GM19468 (cell line): ENCODE data around the gene MRM3.
"Not testable (repeated sequence)": the region's sequence is repeated elsewhere in the genome, so short reads cannot be mapped to it uniquely, and the experiment has no call there.

ENCODE experiments used
- ATAC-seq: cut with Tn5 transposase; IDR thresholded peaks from one replicate; pipeline ENCODE4 v1.9.1; 2021; ENCODE audit warnings: mild to moderate bottlenecking, moderate library complexity, moderate number of reproducible peaks; ENCODE audit not compliant: unreplicated experiment; ENCODE audit errors: extremely low read depth

Gene MRM3

DNA sequence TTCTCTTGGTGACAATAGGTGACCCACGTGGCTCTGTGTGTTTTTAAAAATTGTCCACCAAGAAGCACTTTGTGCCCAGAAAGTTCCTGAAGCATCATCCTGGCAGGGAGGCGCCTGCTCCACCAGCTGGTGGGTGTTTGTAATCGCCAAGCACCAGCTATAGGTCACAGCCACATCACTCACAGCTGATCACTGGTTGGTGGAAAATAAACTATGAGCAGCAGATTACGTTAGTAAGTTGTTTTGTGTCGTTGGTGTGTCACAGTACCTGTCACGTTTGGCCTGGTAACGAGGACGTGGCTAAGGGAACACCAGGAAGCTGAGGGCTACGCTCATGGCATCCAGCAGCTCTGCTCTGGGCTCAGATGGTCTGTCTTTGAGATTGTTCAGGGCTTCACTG lies 10.1 kb downstream of the MRM3 start:
- no peak for ATAC-seq

DNA sequence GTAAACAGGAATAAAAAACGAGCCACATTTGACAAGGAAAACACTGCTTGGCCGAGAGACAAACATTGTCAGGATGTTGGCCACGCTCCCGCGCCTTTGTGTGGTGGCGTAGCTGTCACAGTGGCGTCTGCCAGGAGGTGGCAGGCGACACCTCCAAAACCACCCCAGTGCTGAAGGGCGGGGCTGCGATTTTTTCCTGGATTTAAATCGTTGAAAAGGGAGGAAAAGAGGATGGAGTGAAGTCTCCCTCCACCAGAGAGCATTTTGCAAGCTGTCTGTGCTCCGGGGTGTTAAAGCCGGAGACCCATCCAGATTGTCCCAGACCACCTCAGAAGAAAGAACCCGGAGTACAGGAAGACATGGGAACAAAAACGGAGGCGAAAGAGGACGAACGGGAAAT lies 12.7 kb downstream of the MRM3 start:
- ATAC-seq, result no peak

DNA sequence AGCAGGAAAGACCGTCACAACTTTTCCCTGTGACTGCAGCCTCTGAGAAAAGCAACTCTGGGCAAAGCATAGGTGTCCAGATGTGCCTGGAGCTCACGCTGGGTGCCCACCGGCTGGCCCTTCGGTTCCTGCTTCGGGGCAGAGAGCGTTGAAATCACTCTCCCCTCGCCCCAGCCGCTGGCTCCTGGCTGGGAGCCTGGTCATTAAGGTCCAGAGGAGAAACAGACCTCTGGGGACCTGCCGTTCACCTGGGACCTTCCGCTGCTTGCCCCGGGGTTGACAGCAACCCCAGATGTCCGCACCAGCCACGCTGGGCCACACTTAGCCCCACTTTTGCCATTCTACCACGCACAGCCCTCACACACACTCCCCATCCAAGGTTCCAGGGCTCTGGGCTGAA lies 13.1 kb downstream of the MRM3 start:
- ATAC-seq, result no peak

DNA sequence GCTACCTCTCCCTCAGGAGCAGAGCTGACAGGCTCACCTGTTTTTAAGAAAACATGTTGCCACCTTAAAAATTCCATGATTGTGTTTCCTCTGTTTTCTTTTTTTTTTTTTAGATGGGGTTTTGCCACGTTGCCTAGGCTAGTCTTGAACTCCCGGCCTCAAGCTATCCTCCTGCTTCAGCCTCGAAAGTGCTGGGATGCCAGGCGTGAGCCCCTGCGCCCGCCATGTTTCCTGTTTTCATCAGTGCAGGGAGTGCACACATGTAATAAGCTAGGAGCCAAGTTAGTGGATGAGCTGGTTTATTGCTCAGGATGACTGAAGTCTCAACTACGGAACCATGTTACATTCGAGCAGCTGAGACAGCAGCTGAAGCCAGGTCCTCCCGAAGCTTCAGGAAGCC lies 13.6 kb downstream of the MRM3 start:
- no peak for ATAC-seq

DNA sequence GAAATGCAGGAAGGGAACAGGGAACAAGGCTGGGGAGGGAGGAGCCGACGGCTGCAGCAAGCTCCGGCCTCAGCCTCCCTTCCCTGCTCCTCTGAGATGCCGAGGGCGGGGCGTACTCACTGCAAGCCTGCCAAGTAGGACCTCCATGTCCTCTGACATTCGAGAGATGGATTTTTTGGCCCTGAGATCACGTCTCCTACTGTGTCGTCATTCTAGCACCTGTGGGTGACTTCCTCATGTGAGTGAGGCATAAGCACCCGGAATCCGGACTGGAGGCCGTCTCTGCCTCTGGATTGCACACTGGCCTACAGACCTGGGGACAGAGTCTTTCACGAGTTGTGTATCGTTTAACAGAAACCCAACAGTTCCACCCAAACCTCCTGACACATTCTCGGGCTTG lies 14.5 kb downstream of the MRM3 start:
- ATAC-seq, result no peak

GRCh38 chr17:797236-797840 lies 15.2 kb downstream of the MRM3 start:
- ATAC-seq, result no peak

- ATAC-seq, result no peak
Observed at GRCh38 chr17:798246-798645, 16.1 kb downstream of the MRM3 start.

- no peak for ATAC-seq
Observed at GRCh38 chr17:799261-799660, 17.1 kb downstream of the MRM3 start.

DNA sequence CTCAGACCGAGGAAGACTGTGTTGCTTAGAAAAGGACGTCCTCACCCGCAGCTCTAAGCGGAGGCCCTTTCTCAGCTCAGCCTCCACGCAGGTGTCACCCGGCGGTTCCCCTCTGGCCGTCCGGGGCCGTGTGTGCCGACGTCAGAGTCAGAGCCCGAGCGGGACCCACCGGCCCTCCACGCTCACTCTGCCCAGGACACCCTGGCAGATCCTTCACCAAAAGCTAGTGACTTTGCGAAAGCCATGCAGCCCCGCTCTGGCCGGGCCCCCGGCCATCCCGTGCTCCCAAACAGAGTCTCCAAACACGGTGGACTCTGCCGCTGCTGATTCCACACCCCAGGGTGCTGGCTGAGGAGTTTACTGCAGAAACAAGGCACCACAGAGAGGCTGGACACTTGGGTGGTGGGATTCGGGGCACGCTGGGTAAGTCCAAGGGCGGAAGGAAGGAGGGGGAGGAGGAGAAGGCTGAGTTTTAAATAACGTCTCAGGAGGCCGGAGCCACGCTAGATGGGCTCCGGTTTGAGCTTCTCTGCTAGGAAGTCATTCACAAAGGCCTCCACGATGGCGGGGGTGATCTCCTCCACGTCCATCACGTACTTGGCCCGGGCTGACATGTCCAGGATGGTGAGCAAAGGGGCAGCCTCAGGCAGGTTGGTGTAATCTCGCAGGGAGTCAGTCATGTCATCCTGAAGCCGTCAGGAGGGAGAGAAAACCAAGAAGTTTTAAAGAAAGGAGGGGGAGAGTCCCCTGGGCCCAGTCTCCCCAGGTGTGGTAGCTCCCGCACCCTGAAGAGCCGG lies 18.5 kb downstream of the MRM3 start:
- ATAC-seq, result no peak

DNA sequence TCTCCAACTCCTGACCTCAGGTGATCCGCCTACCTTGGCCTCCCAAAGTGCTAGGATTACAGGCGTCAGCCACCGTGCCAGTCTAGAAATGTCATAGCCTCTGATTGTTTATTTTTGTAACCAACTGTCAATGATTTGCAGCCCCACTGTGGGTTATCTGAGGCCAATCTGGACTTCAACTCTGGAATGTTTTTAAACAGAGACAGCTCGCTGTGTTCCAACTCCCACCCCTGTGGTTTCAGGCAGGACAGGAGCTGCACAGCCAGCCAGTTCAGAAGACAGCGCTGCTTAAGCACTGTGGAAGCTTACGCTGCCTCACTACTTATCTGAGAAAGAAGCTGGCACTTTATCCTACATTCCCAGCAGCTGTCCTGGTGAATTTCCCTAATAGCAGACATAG lies 19.5 kb downstream of the MRM3 start:
- ATAC-seq, result no peak

DNA sequence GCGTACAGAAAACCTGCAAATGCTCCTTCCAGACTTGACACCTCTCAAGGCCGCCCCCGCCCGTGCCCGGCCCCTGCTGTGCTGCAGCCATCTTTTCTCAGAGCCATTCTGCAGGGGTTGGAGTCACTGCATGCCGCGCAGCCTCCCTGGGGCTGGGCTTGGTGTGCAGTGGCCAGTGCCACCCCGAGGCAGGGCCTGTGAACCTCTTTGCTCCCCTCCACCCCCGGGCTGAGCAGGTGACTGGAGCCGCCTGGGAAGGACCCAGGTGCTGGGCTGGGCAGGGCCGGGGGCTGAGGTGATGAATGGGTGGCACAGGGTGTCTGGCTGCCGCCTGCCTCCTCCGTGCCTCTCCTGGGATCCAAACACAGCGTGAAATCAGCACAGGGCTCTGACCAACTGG lies 20.3 kb downstream of the MRM3 start:
- no peak for ATAC-seq

GRCh38 chr17:802901-803881 lies 21.0 kb downstream of the MRM3 start:
- no peak for ATAC-seq

GRCh38 chr17:804541-805435 lies 22.6 kb downstream of the MRM3 start:
- ATAC-seq, result no peak

DNA sequence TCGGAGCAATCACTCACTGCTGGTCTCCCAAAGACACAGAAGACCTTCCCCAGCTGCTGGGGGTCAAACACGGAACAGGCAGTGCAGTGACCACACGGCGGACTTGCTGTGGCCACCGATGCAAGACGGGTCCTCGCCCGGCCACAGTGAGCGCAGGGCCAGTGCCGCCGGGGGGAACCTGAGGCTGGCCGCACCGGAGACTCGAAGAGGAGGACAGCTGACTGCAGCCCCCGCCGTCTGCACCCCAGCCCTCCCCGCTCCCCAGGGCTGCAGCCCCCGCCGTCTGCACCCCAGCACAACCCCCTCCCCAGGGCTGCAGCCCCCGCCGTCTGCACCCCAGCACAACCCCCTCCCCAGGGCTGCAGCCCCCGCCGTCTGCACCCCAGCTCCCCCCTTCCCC lies 23.7 kb downstream of the MRM3 start:
- ATAC-seq, result not testable (repeated sequence)

DNA sequence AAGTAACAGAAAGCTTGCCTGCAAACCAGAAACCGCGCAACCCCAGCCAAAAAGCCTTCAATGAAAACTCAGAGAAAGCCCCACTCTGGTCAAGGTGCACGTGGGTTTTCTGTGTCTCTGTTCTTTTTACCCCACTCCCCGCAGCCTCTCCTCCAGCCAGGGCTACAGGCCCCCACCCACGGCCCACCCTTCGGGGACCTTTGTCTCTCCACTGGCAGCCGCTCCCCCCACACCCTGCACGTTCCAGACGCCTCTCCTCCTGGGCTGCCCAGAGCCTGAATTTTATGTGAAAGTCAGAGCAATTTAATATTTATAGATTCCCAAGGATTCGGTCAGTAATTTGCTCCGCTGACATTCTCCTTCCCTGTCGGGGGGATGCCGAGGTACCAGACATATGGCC lies 24.2 kb downstream of the MRM3 start:
- ATAC-seq, result no peak

GRCh38 chr17:806781-807522 lies 24.8 kb downstream of the MRM3 start:
- ATAC-seq, result no peak

DNA sequence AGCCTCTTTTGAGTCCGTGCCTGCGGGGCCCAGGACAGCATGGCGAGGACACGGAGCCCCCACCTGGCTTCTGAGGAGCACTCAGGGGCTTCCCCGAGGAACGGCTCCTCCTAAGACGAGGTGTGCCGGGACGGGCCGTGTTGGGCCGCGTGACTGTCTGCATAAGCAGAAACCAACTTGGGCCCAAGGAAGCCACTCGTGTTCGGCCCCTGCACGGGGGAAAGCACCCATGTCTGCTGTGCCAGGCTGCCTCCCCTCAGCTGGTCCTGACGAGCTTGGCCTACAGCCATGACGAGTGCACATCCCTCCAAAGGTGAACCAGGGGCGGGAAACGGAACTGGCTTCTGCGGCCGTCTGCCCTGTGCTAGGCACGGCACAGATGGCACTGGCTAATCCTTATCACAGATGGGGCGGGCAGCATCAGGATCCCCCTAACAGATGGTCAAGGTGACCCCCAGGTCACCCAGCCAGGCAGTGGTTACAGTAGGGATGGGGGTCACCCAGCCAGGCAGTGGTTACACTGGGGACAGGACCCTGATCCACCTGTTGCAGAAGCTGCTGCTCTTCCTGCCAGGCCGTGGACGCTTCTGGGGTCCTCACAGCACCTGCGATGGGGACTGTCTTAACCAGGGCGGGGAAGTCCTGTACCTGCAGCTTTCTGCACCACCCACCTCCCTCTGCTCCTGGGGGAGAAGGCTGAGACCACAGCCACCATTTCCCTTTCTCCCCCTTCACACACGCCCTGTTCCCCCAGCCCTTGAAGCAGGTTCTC lies 25.6 kb downstream of the MRM3 start:
- ATAC-seq, result no peak

- ATAC-seq, result no peak
Observed at GRCh38 chr17:811051-811784, 29.1 kb downstream of the MRM3 start.
